H1 (cell line): ENCODE results near the gene FAM170B.

Source experiments
- EZH2 ChIP-seq: fragments of 200-600 bp; sonication (generic); IDR thresholded peaks from 2 replicates; pipeline ENCODE4 v1.7.1; 2012; ENCODE audit warnings: low read depth, mild to moderate bottlenecking, moderate library complexity, low read length, inconsistent platforms; ENCODE audit not compliant: severe bottlenecking
- POLR2A ChIP-seq, 2 experiments: IDR thresholded peaks; 1 replicate in 1 of 2; 2 replicates in 1 of 2; pipeline ENCODE4 v1.6.1; 2011; ENCODE audit warnings: low read depth in 2 of 2, low read length in 2 of 2, mild to moderate bottlenecking in 2 of 2; ENCODE audit errors: control extremely low read depth in 1 of 2
- POLR2AphosphoS5 ChIP-seq: IDR thresholded peaks from 2 replicates; pipeline ENCODE4 v1.6.1; 2011; ENCODE audit warnings: low read depth, low read length
- YY1 ChIP-seq: IDR thresholded peaks from 2 replicates; pipeline ENCODE4 v1.6.1; 2011; ENCODE audit warnings: low read depth, mild to moderate bottlenecking, low read length
- TF ChIP-seq, protein P1 (sequence below): IDR thresholded peaks from 2 replicates; pipeline ENCODE4 v1.6.1; 2011; ENCODE audit warnings: low read depth, mild to moderate bottlenecking, low read length; ENCODE audit not compliant: insufficient read depth
- TF ChIP-seq, protein P2 (sequence below), 3 experiments: IDR thresholded peaks; 1 replicate in 2 of 3; 2 replicates in 1 of 3; pipeline versions ENCODE4 v1.5.1 to v1.6.1; 2011; ENCODE audit warnings: low read length in 3 of 3, mild to moderate bottlenecking in 3 of 3, inconsistent platforms in 2 of 3, low read depth in 1 of 3, moderate library complexity in 1 of 3; ENCODE audit not compliant: insufficient read depth in 1 of 3; ENCODE audit errors: control extremely low read depth in 1 of 3

DNA sequence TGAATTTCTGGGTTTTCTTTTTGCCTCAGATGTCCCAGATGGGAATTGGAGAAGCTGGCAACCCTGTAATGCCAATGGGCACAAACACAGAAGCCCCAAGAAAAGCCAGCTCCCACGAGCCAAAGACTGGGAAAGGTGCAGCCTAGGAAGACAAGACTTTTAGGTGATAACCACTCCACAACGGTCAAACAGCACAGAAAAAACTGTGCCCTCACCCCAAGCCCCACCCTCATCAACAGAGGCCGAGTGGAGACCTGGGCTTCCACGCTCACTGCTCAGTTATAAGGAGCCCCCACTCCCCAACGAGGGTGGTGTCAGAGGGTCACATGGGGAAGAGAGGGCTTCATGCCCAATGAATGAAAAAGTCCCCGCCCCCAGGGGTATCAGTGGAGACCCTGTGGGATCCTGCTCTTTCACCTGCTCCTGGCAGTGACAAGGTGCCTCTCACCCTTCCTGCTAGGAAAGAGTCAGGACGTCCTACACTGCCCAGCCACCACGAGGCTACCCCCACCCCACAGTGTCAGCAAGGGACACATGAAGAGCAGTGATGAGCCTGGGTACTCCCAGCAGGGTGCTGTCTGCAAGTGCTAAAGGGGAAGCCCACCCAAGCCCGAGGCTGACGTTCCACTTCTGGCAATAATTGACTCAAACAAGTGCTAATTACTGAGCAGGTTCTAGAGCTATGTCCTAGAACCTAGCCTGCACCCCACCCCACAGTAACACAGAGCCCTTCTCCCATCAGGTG lies 46.0 kb upstream of the FAM170B start:
- TF ChIP-seq, protein P1, sequence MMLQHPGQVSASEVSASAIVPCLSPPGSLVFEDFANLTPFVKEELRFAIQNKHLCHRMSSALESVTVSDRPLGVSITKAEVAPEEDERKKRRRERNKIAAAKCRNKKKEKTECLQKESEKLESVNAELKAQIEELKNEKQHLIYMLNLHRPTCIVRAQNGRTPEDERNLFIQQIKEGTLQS = no peak
- TF ChIP-seq POLR2A (IDR thresholded peaks at IDR 0.05; ENCODE audit: control extremely low read depth in 1 of 2, low read depth in 2 of 2, low read length in 2 of 2) (no peak), EZH2 (no peak), POLR2AphosphoS5 (no peak), YY1 (no peak)
- TF ChIP-seq, protein P2, sequence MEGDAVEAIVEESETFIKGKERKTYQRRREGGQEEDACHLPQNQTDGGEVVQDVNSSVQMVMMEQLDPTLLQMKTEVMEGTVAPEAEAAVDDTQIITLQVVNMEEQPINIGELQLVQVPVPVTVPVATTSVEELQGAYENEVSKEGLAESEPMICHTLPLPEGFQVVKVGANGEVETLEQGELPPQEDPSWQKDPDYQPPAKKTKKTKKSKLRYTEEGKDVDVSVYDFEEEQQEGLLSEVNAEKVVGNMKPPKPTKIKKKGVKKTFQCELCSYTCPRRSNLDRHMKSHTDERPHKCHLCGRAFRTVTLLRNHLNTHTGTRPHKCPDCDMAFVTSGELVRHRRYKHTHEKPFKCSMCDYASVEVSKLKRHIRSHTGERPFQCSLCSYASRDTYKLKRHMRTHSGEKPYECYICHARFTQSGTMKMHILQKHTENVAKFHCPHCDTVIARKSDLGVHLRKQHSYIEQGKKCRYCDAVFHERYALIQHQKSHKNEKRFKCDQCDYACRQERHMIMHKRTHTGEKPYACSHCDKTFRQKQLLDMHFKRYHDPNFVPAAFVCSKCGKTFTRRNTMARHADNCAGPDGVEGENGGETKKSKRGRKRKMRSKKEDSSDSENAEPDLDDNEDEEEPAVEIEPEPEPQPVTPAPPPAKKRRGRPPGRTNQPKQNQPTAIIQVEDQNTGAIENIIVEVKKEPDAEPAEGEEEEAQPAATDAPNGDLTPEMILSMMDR (IDR thresholded peaks at IDR 0.05; ENCODE audit: control extremely low read depth in 1 of 3, insufficient read depth in 1 of 3, low read depth in 1 of 3, low read length in 3 of 3) = no peak
